SK-N-SH (cell line): Measurements from ENCODE around the gene CACNA1D.

Experiments used
- CTCF ChIP-seq: fragments of 200-600 bp; sonication (generic); IDR thresholded peaks from 2 replicates; pipeline ENCODE4 v1.6.1; 2017; ENCODE audit warnings: antibody characterized with exemption, mild to moderate bottlenecking, moderate library complexity
- EP300 ChIP-seq, 2 experiments: IDR thresholded peaks; 2 replicates each; pipeline versions ENCODE4 v1.4.0 to v1.6.1; 2012; ENCODE audit warnings: borderline replicate concordance in 1 of 2, low read depth in 1 of 2, low read length in 1 of 2
- FOXM1 ChIP-seq: IDR thresholded peaks from 2 replicates; pipeline ENCODE4 v1.4.0; 2012; ENCODE audit warnings: low read depth, mild to moderate bottlenecking

DNA sequence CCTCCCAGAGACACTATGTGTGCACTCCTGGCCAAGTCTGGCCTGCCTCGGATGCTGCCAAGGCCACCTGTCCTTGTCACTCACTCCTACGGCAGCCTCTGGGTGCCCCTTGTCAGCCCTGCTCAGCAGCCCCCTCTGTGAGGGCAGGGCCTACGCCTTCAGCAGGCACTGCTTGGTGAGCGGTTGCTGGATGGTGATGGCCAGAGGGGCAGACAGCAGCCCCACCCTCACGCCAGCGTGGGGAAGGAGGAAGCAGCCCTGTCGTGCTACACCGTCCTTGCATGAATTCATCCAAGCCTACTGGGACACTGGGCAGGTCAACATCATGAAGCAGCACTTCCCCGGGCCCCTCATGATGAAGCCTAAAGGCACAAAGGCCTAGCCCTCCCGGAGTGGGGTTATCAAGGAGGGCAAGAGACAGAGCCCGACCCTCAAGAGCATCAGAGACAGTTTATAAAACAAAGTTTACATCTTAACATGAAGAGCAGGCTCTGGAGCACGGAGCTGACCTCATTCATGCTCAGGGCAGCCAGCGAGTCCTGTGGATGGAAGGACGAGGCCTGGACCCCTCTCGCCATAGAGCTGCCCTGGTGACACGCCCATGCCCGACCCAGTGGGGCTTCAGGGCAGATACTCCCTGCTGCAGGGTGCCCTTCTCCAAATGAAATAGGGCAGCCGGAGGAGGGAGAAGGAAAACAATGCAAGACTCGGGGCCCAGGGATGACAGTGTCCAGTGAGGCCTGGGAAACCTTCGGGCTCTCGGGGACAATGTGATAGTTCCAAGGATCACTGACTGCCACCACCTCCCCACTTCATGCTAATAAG lies 326.6 kb downstream of the CACNA1D start:
- TF ChIP-seq CTCF (no peak), EP300 (IDR thresholded peaks at IDR 0.05; ENCODE audit: borderline replicate concordance in 1 of 2, low read depth in 1 of 2, low read length in 1 of 2) (no peak), FOXM1 (no peak)
